GM10266 (cell line): Measurements from ENCODE around the gene GRM1.

Experiments
- DNase-seq: peaks from one replicate; pipeline ENCODE4 v3.0.0; 2012; ENCODE audit errors: extremely low spot score
- CTCF ChIP-seq: IDR thresholded peaks from 2 replicates; pipeline ENCODE4 v1.5.1; 2012; ENCODE audit warnings: mild to moderate bottlenecking, low read depth; ENCODE audit not compliant: control insufficient read depth, insufficient read depth; ENCODE audit errors: missing control alignments

The GRM1 gene

GRCh38 chr6:146202570-146202969 lies 173.7 kb downstream of the GRM1 start:
- DNase-seq, result no peak
- no peak for TF ChIP-seq CTCF

GRCh38 chr6:146209942-146210341 lies 181.1 kb downstream of the GRM1 start:
- DNase-seq, result no peak
- TF ChIP-seq CTCF, result no peak

- no peak for DNase-seq
- no peak for TF ChIP-seq CTCF
Measured at GRCh38 chr6:146210406-146211083, 181.7 kb downstream of the GRM1 start.

GRCh38 chr6:146211646-146212045 lies 182.8 kb downstream of the GRM1 start:
- TF ChIP-seq CTCF, result no peak
- no peak for DNase-seq

GRCh38 chr6:146212781-146213180 lies 183.9 kb downstream of the GRM1 start:
- no peak for TF ChIP-seq CTCF
- DNase-seq, result no peak

- TF ChIP-seq CTCF, result no peak
- DNase-seq, result no peak
Measured at GRCh38 chr6:146219101-146219500, 190.2 kb downstream of the GRM1 start.

GRCh38 chr6:146224449-146224848 lies 195.6 kb downstream of the GRM1 start:
- no peak for TF ChIP-seq CTCF
- DNase-seq, result no peak
